Anterior cingulate cortex (tissue), 58 donors: ENCODE measurements around the gene CREB3L4.

Experiments used
- DNase-seq, 58 donors: peaks; one replicate each; lab custom pipeline; 2025; lab: John Stamatoyannopoulos, UW

The CREB3L4 gene

GRCh38 chr1:153936011-153936802 is 31.5 kb upstream of the CREB3L4 start:
- DNase-seq: no peak

DNA sequence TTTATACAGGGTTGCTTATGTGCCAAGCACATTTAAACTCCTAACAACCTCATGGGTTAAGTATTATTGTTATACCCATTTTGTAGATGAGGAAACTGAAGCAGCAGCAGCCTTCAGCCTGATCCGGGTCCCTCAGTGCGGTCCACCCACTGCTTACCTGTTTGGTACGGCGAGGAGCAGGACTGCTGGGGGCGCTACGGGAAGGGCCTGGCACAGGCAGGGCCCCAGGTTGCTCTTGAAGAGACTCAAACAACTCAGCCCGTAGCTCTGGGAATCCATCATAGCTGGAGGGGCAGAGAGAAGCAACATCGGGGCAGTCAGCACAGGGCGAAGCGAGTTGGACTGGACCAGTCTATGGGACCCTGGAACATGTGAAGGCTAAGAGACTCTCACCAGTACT is 30.4 kb upstream of the CREB3L4 start:
- DNase-seq: no peak

GRCh38 chr1:153938996-153939395 is 28.7 kb upstream of the CREB3L4 start:
- no peak for DNase-seq

DNA sequence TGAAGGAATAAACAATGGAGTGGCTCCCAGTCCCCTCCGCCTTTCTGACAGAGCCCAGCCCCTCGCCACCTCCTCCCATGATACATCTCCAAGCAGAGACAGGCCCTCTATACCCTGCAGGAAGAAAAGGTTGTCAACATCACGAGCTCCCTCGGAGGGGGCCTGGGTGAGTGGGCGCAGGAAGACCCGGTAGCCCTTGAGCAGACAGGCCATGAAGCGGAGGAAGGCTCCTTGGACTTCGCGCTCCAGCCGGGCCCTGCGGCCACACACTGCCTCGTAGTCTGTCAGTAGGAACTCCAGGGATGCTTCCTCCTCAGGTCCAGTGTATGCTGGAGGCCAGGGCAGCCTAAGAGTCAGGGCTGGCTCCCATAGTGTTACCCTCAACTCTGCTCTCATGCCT is 28.2 kb upstream of the CREB3L4 start:
- no peak for DNase-seq

GRCh38 chr1:153940756-153941155 is 26.9 kb upstream of the CREB3L4 start:
- DNase-seq: no peak

- DNase-seq: no peak
Measured at GRCh38 chr1:153941826-153942725, 25.6 kb upstream of the CREB3L4 start.

GRCh38 chr1:153942766-153943549 is 24.7 kb upstream of the CREB3L4 start:
- no peak for DNase-seq

GRCh38 chr1:153944005-153944826 is 23.5 kb upstream of the CREB3L4 start:
- DNase-seq: no peak

DNA sequence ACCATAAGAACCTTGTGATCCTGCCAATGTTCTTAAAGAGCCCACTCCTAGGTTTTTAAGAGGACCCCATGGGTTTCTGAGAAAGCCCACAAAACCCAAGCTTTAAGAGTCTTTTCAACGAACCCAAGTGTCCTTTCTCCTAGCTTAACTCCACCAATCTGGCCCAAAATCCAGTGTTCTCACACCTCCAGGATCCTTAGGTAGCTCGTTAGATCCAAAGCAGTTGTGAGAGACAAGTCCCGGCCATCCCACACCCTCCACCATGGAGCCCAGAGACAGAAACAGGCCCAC is 22.9 kb upstream of the CREB3L4 start:
- DNase-seq: no peak

- peak in 10 of 58 donors; percentile 8 to 37 (median 19) for DNase-seq
Measured at GRCh38 chr1:153945131-153945794, 22.4 kb upstream of the CREB3L4 start.

GRCh38 chr1:153945795-153946621 is 21.7 kb upstream of the CREB3L4 start:
- DNase-seq: peak in 56 of 58 donors; percentile 9 to 83 (median 69)

DNA sequence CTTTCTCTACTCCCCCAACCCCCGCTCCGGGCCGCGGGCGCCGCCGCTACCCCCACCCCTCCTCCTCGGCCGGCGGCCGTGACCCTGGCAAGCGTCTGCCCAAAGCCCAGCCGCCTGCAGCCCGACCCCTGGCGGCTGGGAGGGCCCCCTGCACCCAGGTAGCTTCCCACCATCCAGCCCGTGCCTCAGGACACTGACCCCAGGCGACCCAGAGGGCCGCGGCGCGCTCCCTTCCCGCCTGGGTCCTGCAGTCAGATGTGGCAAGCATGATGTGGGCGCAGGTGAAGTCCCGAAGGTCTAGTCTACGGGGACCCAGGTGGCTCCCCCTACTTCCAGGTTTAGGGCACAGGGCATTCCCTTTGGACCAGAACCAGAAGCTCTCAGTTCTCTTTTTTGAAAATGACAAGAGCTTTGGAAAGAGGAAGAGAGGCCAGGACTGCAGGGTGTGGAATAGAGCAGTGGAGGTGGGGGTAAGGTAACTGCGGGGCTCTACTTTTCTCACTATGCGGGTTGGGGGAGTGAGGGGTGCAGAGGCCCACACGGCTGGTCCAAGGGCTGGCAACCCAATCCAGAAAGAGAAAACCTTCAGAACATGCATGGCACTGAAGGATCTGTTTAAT is 21.0 kb upstream of the CREB3L4 start, which contains the start of gene DENND4B:
DENND4B (minus strand) TSS at position 97 of the 620 bp plus-strand sequence. CDS start 2,344 bp downstream, outside the sequence.
- DNase-seq: peak in 54 of 58 donors; percentile 24 to 83 (median 68)

DNA sequence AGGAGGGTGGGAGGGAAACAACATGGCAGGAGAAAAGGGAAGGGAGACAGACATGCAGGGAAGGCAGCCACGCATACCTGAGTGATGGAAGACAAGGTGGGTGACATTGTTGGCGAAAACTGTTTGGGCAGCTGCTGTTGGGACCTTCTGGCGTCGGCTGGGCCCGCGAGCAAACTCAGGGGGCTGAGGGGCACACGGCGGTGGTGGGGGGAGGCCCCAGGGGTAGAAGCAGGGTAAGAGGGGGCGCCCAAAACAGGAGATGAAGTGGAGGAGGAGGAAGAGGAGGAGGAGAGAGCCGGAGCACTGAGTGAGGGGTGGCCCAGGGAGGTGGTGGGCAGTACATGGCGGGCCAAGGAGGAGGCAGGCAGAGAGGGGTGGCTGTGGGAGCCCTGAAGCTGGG is 16.5 kb upstream of the CREB3L4 start:
- DNase-seq: no peak

DNA sequence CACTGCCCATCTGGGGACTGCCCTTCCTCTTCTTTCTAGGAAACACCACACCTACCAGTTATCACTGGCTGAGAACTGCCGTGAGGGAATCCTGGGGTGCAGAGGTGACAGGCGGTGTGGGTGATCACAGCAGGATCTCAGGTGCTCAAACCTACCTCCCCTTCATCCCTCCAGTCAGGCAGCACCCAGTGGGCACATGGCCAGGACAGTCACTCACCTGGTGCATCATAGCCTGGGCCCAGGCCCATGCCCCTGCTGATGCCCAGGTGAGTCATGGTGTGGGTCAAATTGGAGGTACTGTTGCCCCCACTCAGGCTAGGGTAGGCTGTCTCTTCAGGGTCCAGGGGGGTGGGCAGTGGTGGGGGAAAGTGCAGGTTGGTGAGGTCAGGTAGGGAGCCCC is 15.9 kb upstream of the CREB3L4 start:
- no peak for DNase-seq

GRCh38 chr1:153953859-153954365 is 13.8 kb upstream of the CREB3L4 start:
- DNase-seq: no peak

DNA sequence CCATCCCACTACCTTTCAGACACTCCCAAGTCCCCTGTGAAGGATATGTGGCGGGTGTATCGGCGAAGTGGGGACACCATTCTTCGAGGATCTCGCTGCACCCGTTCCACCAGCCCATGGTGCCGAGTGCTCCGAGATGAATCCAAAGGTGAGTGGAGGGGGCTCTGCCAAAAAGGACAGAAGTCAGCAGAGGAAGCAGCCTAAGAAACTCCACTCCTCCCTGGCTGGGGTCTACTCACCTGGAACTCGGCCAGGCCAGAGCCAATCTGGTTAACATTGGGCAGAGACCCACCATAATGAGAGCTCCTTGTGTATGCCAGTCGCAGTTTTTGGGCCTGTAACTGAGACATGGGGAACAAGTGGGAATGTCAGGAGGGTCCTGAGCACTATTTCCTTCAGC is 12.9 kb upstream of the CREB3L4 start:
- DNase-seq: no peak

GRCh38 chr1:153956997-153957715 is 10.5 kb upstream of the CREB3L4 start:
- no peak for DNase-seq
